OCI-LY3 (cell line): ENCODE measurements around the gene ABCA2.

ENCODE experiments used
- H2AFZ ChIP-seq: fragments of 200-600, 300-600 bp; shearing (Covaris generic); 2 replicates; pipeline ENCODE4 v1.6.0; 2014; ENCODE audit warnings: antibody characterized with exemption, low read depth, low read length
- H3K27ac ChIP-seq: fragments of 200-600, 300-600 bp; sonication (generic); 2 replicates; pipeline ENCODE4 v1.5.1; 2014; ENCODE audit warnings: mild to moderate bottlenecking, low read length, moderate library complexity, mixed read lengths
- H3K27me3 ChIP-seq: fragments of 200-600, 300-600 bp; sonication (generic); 2 replicates; pipeline ENCODE4 v1.6.1; 2014; ENCODE audit warnings: low read depth, low read length, mixed read lengths
- H3K36me3 ChIP-seq: fragments of 200-600, 300-600 bp; sonication (generic); replicated peaks from 2 replicates; pipeline ENCODE3; 2014; ENCODE audit warnings: low read depth, low read length, mixed read lengths
- H3K4me1 ChIP-seq: fragments of 300-600, 200-600 bp; sonication (generic); 2 replicates; pipeline ENCODE4 v1.6.1; 2014; ENCODE audit warnings: low read length, mixed read lengths
- H3K4me2 ChIP-seq: fragments of 200-600, 300-600 bp; sonication (generic); 2 replicates; pipeline ENCODE4 v1.6.1; 2014; ENCODE audit warnings: low read length, mixed read lengths
- H3K4me3 ChIP-seq: fragments of 300-600, 200-600 bp; sonication (generic); 2 replicates; pipeline ENCODE4 v1.5.1; 2014; ENCODE audit warnings: antibody characterized with exemption, mild to moderate bottlenecking, low read length, moderate library complexity
- H3K79me2 ChIP-seq: fragments of 300-600, 200-600 bp; shearing (Covaris generic); 2 replicates; pipeline ENCODE4 v1.6.1; 2014; ENCODE audit warnings: mild to moderate bottlenecking, low read length, mixed read lengths
- H3K9ac ChIP-seq: fragments of 300-600, 200-600 bp; shearing (Covaris generic); 2 replicates; pipeline ENCODE4 v1.6.0; 2014; ENCODE audit warnings: mild to moderate bottlenecking, low read length, moderate library complexity
- H3K9me3 ChIP-seq: fragments of 200-600, 300-600 bp; shearing (Covaris generic); 2 replicates; pipeline ENCODE4 v1.6.1; 2014; ENCODE audit warnings: low read length, mixed read lengths; ENCODE audit not compliant: insufficient read depth
- H4K20me1 ChIP-seq: fragments of 200-600, 300-600 bp; sonication (generic); 2 replicates; pipeline ENCODE4 v1.6.1; 2016; ENCODE audit warnings: low read length, mixed read lengths; ENCODE audit not compliant: insufficient read depth
- CTCF ChIP-seq: fragments of 200-600, 300-600 bp; sonication (generic); IDR thresholded peaks from 2 replicates; pipeline ENCODE4 v1.5.1; 2014; ENCODE audit warnings: antibody characterized with exemption, low read length, low read depth
- EZH2phosphoT487 ChIP-seq: fragments of 200-600 bp; shearing (Covaris generic); IDR thresholded peaks from 2 replicates; pipeline ENCODE4 v1.6.1; 2018; ENCODE audit warnings: antibody characterized with exemption, mixed run types, low read depth

Gene ABCA2

DNA sequence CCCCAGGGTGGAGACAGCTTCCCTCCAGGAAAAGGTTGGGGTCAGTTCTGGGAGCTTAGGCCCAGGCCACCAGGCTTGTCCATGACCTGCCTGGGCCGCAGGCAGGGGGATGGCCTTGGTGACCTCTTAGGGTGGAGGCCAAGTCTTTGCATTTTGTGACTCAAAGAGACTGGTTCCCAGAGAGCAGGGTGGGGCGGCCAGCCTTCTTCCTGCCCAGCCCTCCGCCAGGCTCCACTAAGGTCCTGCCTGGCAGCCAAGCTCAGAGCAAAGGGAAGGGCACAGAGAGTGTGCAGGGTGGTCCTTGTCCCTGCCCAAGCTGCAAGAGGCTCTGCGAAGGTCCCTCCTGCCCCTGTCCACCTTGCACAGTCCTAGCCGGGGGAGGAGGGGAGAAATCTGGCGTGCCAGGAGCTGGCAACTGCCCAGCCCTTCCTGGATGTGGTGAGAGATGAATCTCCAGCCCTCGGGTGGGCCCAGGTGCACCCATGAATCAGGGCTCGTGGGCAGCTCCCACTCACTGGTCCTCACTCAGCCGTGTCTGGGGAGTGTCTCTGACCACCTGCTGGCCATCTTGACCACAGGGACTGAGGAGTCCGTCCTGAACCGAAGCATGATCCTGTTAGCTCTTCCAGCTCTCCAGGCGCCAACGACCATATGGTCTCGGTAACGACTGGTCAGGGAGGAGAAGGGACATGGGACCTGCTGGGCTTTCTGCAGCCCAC, 53.1 kb downstream of the ABCA2 start:
- no peak for TF ChIP-seq CTCF
- TF ChIP-seq EZH2phosphoT487, result no peak
- Histone ChIP-seq H3K27ac (no peak overlapping the region), H3K4me3 (no peak overlapping the region), H3K27me3 (peaks cover 8% of the 10 kb centered on the region; the same call in 1 of the 2 replicates), H3K4me2 (no peak overlapping the region), H3K4me1 (no peaks in the 10 kb centered on the region), H3K9ac (no peak overlapping the region), H3K79me2 (no peaks in the 10 kb centered on the region), H2AFZ (no peak overlapping the region), H3K9me3 (no peaks in the 10 kb centered on the region), H4K20me1 (no peaks in the 10 kb centered on the region), H3K36me3 (no peaks in the 10 kb centered on the region)

DNA sequence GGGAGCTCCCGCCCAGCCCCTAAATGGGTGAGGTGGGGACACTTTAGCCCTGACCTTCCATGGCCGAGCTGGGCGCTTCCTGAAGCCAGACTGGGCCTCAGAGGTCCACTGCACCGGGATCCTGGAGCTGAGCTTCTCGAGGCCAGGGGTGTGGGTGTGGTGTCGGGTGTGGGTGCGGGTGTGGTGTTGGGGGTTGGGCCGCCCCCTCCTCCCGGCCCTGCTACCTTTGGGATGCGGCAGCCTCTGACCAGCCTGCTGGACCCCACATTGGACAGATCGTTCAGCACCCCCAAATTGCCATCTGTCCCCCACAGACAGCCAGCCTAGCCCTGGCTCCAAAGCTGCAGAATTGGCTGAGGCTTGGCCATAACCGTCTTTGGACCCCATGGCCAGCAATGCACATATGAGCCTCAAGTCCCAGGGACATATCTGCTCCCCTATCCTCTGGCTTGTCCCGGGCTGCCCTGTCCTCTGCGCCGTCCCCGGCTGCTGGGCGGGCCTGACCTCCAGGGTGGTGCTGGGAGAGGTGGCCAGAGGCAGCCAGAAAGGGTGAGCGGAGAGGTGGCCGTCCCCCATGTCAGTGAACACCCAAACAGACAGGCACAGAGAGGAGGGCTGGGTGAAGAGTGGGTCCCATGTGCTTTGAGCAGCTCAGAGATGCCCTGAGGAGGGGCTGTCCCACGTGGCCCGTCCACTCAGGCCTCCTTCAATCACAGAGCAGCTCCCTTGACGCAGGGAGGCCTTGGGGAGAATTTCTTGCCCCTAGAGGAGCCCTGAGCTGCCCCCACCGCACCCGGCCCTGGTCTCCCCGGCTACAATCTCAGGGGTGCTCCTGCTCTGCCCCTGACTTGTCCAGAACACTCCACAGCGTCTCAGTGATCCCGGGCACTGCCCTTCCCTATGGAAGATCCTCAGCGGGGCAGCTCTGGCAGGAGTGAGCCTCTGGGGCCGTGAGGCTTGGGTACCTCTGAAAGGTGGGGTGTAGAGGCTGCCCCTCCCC, 54.1 kb downstream of the ABCA2 start:
- Histone ChIP-seq H3K9ac (no peak overlapping the region), H3K36me3 (no peaks in the 10 kb centered on the region), H3K27ac (no peak overlapping the region), H3K4me1 (no peaks in the 10 kb centered on the region), H3K27me3 (peaks cover 8% of the 10 kb centered on the region; the same call in 1 of the 2 replicates), H3K4me3 (no peak overlapping the region), H2AFZ (no peak overlapping the region), H3K79me2 (no peaks in the 10 kb centered on the region), H3K9me3 (no peaks in the 10 kb centered on the region), H3K4me2 (no peak overlapping the region), H4K20me1 (no peaks in the 10 kb centered on the region)
- TF ChIP-seq EZH2phosphoT487 (no peak), CTCF (no peak)

DNA sequence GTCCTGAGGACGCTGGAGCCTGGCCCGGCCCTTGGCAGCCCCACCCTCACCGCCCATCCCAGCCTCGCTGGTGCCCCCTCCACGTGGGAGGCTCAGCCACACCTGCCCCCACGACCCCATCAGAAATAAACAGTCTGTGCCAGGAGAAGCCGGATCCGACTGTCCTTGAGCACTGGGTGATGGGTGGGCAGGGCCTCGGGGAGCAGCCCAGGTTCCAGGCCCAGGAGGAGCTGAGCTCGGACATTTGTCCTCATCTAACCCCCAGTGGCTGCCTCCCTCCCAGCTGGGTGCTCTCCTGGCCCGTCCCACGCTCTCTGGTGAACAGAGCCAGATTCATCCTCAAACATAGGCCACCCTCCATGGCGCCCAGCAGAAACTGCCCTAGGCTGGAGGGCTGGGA, 55.3 kb downstream of the ABCA2 start:
- Histone ChIP-seq H3K4me1 (no peaks in the 10 kb centered on the region), H3K4me3 (no peak overlapping the region), H3K36me3 (no peaks in the 10 kb centered on the region), H3K27ac (no peak overlapping the region), H3K4me2 (no peak overlapping the region), H3K27me3 (peaks cover 8% of the 10 kb centered on the region; the same call in 1 of the 2 replicates), H4K20me1 (no peaks in the 10 kb centered on the region), H2AFZ (no peak overlapping the region), H3K79me2 (no peaks in the 10 kb centered on the region), H3K9ac (no peak overlapping the region), H3K9me3 (no peaks in the 10 kb centered on the region)
- TF ChIP-seq EZH2phosphoT487 (no peak), CTCF (no peak)

- no peaks in the 10 kb centered on the region for H3K4me1 ChIP-seq
- H3K9me3 ChIP-seq, result no peaks in the 10 kb centered on the region
- no peak overlapping the region for H3K4me2 ChIP-seq
- H3K27ac ChIP-seq, result no peak overlapping the region
- no peaks in the 10 kb centered on the region for H4K20me1 ChIP-seq
- no peak overlapping the region for H2AFZ ChIP-seq
- no peaks in the 10 kb centered on the region for H3K36me3 ChIP-seq
- H3K79me2 ChIP-seq, result no peaks in the 10 kb centered on the region
- no peak overlapping the region for H3K4me3 ChIP-seq
- H3K27me3 ChIP-seq, result peaks cover 8% of the 10 kb centered on the region; the same call in 1 of the 2 replicates
- H3K9ac ChIP-seq, result no peak overlapping the region
- TF ChIP-seq EZH2phosphoT487 (no peak), CTCF (no peak)
These were observed 55.7 kb downstream of the ABCA2 start for GRCh38 chr9:136972335-136972734.
